GM12878 (cell line): Measurements from ENCODE around the gene FBXO3. TPM values are rescaled to one million over a fixed set of nuclear protein-coding genes. Genes with fewer than 3 reads are reported as not detected.

Experiments used
- ATF7 ChIP-seq: fragments of 450-650 bp; IDR thresholded peaks from 2 replicates; pipeline ENCODE4 v1.6.1; 2016; ENCODE audit warnings: low read depth, mild to moderate bottlenecking
- BMI1 ChIP-seq: fragments of 450-650 bp; IDR thresholded peaks from 2 replicates; pipeline ENCODE4 v1.6.1; 2016; ENCODE audit warnings: mild to moderate bottlenecking, moderate library complexity, borderline replicate concordance
- CEBPB ChIP-seq, 2 experiments: fragments of 150-350 bp in 1 of 2; IDR thresholded peaks; 2 replicates each; pipeline ENCODE4 v1.6.1; 2012 to 2014; ENCODE audit warnings: low read depth in 2 of 2, low read length in 2 of 2, borderline replicate concordance in 1 of 2, inconsistent platforms in 1 of 2
- CHD2 ChIP-seq: IDR thresholded peaks from 2 replicates; pipeline ENCODE4 v1.6.1; 2011; ENCODE audit warnings: low read depth, low read length, improper control_type of control experiment, borderline replicate concordance
- E2F4 ChIP-seq: IDR thresholded peaks from 2 replicates; pipeline ENCODE4 v1.6.1; 2012; ENCODE audit warnings: low read depth, low read length, improper control_type of control experiment
- GATAD2B ChIP-seq: fragments of 450-650 bp; conservative IDR thresholded peaks from 2 replicates; pipeline ENCODE4 v1.6.1; 2017; ENCODE audit warnings: low read depth, mild to moderate bottlenecking, moderate library complexity
- HCFC1 ChIP-seq: fragments of 150-350 bp; IDR thresholded peaks from 2 replicates; pipeline ENCODE4 v1.6.1; 2014; ENCODE audit warnings: low read length
- IKZF2 ChIP-seq, 2 experiments: fragments of 450-650 bp; IDR thresholded peaks; 2 replicates each; pipeline ENCODE4 v1.6.1; 2017; ENCODE audit warnings: mild to moderate bottlenecking in 2 of 2, moderate library complexity in 2 of 2
- KAT2A ChIP-seq: conservative IDR thresholded peaks from 2 replicates; pipeline ENCODE4 v1.6.1; 2011; ENCODE audit warnings: low read depth, low read length; ENCODE audit not compliant: control insufficient read depth
- KLF5 ChIP-seq: fragments of 450-650 bp; IDR thresholded peaks from 2 replicates; pipeline ENCODE4 v1.6.1; 2014; ENCODE audit warnings: mild to moderate bottlenecking; ENCODE audit not compliant: partially characterized antibody
- NBN ChIP-seq: fragments of 450-650 bp; IDR thresholded peaks from 2 replicates; pipeline ENCODE4 v1.6.1; 2016
- NFXL1 ChIP-seq: fragments of 450-650 bp; IDR thresholded peaks from 2 replicates; pipeline ENCODE4 v1.6.1; 2017; ENCODE audit warnings: antibody characterized with exemption, mild to moderate bottlenecking, borderline replicate concordance
- NR2C2 ChIP-seq: IDR thresholded peaks from 2 replicates; pipeline ENCODE4 v1.6.1; 2011; ENCODE audit warnings: borderline replicate concordance, low read depth; ENCODE audit not compliant: control insufficient read depth, insufficient read length
- PAX8 ChIP-seq: fragments of 450-650 bp; IDR thresholded peaks from 2 replicates; pipeline ENCODE4 v1.6.1; 2017; ENCODE audit warnings: mild to moderate bottlenecking, moderate library complexity
- RAD51 ChIP-seq: fragments of 450-650 bp; IDR thresholded peaks from 2 replicates; pipeline ENCODE4 v1.6.1; 2016; ENCODE audit warnings: moderate library complexity, mild to moderate bottlenecking, inconsistent platforms
- RB1 ChIP-seq: fragments of 450-650 bp; formaldehyde crosslinking; IDR thresholded peaks from 2 replicates; pipeline ENCODE4 v1.6.1; 2017; ENCODE audit warnings: mild to moderate bottlenecking, borderline replicate concordance
- SUZ12 ChIP-seq: fragments of 200-600 bp; sonication (generic); IDR thresholded peaks from one replicate; pipeline ENCODE4 v1.6.1; 2018; ENCODE audit warnings: antibody characterized with exemption, mild to moderate bottlenecking; ENCODE audit not compliant: unreplicated experiment
- USF2 ChIP-seq: IDR thresholded peaks from 2 replicates; pipeline ENCODE4 v1.6.1; 2011; ENCODE audit warnings: low read depth, low read length, improper control_type of control experiment, borderline replicate concordance
- ZNF217 ChIP-seq: fragments of 450-650 bp; IDR thresholded peaks from 2 replicates; pipeline ENCODE4 v1.6.1; 2017; ENCODE audit warnings: antibody characterized with exemption, mild to moderate bottlenecking
- polyA plus RNA-seq, 11 experiments: library from polyadenylated mRNA; depleted of rRNA in 4 of 11; unstranded in 6 of 11; stranded (reverse) in 5 of 11; fragments of >200 nt; fragmentation: Nextera tagmentation in 4 of 11; fragmentation: Illumina TruSeq in 1 of 11; extraction: Ambion mirVana in 4 of 11; extraction: Trizol in 1 of 11; gene quantifications; 1 replicate in 1 of 11; 2 replicates in 10 of 11; pipeline versions ENCODE4 v1.2.1 to v1.2.3, GENCODE V29; 2011 to 2016; ENCODE audit warnings: inconsistent platforms in 2 of 11, missing spikeins in 2 of 11, low read depth in 1 of 11
- total RNA-seq, 4 experiments: library from RNA; depleted of rRNA in 3 of 4; stranded (reverse); fragments of >200 nt in 3 of 4; fragmentation: Illumina TruSeq in 1 of 4; extraction: Trizol in 1 of 4; gene quantifications; 2 replicates each; pipeline versions ENCODE4 v1.2.1 to v1.2.3, GENCODE V29; 2013 to 2021
- TF ChIP-seq, protein P1 (sequence below): fragments of 450-650 bp; IDR thresholded peaks from 2 replicates; pipeline ENCODE4 v1.6.1; 2016; ENCODE audit warnings: mild to moderate bottlenecking
- TF ChIP-seq, protein P2 (sequence below): IDR thresholded peaks from 2 replicates; pipeline ENCODE4 v1.6.1; 2011; ENCODE audit warnings: borderline replicate concordance, low read depth, mild to moderate bottlenecking, moderate library complexity, low read length; ENCODE audit not compliant: insufficient read depth, poor library complexity, severe bottlenecking
- TF ChIP-seq, protein P3 (sequence below): IDR thresholded peaks from 2 replicates; pipeline ENCODE4 v1.6.1; 2011; ENCODE audit warnings: mild to moderate bottlenecking, low read depth, low read length, moderate library complexity; ENCODE audit not compliant: insufficient replicate concordance
- TF ChIP-seq, protein P4 (sequence below), 3 experiments: IDR thresholded peaks in 2 of 3; conservative IDR thresholded peaks in 1 of 3; 2 replicates each; pipeline ENCODE4 v1.5.1; 2011; ENCODE audit warnings: low read depth in 3 of 3, low read length in 3 of 3, mild to moderate bottlenecking in 3 of 3, control low read depth in 2 of 3, moderate library complexity in 2 of 3, inconsistent platforms in 1 of 3, mixed read lengths in 1 of 3; ENCODE audit not compliant: control insufficient read depth in 2 of 3, insufficient read depth in 1 of 3; ENCODE audit errors: extremely low read depth in 1 of 3

Gene FBXO3
- total and polyA plus RNA-seq, 10 of the 15 experiments (the other 5 are each of a cell fraction or from before 2014, with no cell fraction given), result 8.9 to 33.4 (median 13.8) TPM

DNA sequence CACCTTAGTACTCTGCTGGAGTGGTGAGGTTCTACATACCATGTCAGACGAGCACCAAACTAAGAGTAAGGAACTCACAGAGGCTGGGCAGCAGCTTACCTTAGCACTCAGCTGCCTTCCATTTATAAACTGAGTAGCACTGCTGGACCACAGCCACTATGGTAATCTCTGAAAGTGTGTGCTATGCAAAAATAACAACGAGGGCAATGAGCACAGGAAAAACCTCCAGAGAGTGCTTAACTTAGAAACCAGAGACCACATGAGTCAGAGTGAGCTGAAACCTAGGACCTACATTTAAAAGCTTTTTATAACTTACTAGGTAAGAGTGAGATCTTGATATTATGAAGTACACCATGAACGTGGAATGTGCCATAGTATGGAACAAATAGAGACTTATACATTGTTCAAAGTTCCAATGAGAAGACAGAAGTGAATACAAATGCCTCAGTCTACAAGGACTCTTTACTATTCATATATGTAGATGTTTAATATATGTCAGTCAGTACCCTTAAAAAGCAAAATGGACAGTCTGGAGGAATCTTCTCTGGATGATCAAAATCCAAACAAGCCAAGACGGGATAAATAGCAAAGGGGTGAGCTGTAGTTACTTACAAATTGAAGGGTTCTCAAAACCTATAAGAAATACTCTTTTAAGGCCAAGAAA is 20.9 kb downstream of the FBXO3 start (continued):
- TF ChIP-seq E2F4, result no peak
- no peak for TF ChIP-seq ZNF217
- no peak for TF ChIP-seq KAT2A
- no peak for TF ChIP-seq PAX8
- TF ChIP-seq BMI1, result no peak
- TF ChIP-seq NFXL1, result no peak
- no peak for TF ChIP-seq GATAD2B
- no peak for TF ChIP-seq RB1
- TF ChIP-seq, protein P1, sequence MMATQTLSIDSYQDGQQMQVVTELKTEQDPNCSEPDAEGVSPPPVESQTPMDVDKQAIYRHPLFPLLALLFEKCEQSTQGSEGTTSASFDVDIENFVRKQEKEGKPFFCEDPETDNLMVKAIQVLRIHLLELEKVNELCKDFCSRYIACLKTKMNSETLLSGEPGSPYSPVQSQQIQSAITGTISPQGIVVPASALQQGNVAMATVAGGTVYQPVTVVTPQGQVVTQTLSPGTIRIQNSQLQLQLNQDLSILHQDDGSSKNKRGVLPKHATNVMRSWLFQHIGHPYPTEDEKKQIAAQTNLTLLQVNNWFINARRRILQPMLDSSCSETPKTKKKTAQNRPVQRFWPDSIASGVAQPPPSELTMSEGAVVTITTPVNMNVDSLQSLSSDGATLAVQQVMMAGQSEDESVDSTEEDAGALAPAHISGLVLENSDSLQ, result no peak
- no peak for TF ChIP-seq NBN
- no peak for TF ChIP-seq HCFC1
- no peak for TF ChIP-seq USF2
- no peak for TF ChIP-seq ATF7
- no peak for TF ChIP-seq RAD51
- no peak for TF ChIP-seq IKZF2 (IDR thresholded peaks at IDR 0.05)
- TF ChIP-seq, protein P2, sequence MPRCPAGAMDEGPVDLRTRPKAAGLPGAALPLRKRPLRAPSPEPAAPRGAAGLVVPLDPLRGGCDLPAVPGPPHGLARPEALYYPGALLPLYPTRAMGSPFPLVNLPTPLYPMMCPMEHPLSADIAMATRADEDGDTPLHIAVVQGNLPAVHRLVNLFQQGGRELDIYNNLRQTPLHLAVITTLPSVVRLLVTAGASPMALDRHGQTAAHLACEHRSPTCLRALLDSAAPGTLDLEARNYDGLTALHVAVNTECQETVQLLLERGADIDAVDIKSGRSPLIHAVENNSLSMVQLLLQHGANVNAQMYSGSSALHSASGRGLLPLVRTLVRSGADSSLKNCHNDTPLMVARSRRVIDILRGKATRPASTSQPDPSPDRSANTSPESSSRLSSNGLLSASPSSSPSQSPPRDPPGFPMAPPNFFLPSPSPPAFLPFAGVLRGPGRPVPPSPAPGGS, result no peak
- TF ChIP-seq NR2C2, result no peak
- no peak for TF ChIP-seq KLF5
- TF ChIP-seq, protein P3, sequence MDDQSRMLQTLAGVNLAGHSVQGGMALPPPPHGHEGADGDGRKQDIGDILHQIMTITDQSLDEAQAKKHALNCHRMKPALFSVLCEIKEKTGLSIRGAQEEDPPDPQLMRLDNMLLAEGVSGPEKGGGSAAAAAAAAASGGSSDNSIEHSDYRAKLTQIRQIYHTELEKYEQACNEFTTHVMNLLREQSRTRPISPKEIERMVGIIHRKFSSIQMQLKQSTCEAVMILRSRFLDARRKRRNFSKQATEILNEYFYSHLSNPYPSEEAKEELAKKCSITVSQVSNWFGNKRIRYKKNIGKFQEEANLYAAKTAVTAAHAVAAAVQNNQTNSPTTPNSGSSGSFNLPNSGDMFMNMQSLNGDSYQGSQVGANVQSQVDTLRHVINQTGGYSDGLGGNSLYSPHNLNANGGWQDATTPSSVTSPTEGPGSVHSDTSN, result no peak
- TF ChIP-seq, protein P4, sequence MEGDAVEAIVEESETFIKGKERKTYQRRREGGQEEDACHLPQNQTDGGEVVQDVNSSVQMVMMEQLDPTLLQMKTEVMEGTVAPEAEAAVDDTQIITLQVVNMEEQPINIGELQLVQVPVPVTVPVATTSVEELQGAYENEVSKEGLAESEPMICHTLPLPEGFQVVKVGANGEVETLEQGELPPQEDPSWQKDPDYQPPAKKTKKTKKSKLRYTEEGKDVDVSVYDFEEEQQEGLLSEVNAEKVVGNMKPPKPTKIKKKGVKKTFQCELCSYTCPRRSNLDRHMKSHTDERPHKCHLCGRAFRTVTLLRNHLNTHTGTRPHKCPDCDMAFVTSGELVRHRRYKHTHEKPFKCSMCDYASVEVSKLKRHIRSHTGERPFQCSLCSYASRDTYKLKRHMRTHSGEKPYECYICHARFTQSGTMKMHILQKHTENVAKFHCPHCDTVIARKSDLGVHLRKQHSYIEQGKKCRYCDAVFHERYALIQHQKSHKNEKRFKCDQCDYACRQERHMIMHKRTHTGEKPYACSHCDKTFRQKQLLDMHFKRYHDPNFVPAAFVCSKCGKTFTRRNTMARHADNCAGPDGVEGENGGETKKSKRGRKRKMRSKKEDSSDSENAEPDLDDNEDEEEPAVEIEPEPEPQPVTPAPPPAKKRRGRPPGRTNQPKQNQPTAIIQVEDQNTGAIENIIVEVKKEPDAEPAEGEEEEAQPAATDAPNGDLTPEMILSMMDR (IDR thresholded peaks at IDR 0.05 in 2 of 3, conservative IDR thresholded peaks at IDR 0.05 in 1 of 3; ENCODE audit: control insufficient read depth in 2 of 3, extremely low read depth in 1 of 3, insufficient read depth in 1 of 3, low read depth in 3 of 3, low read length in 3 of 3), result no peak
- no peak for TF ChIP-seq CEBPB (IDR thresholded peaks at IDR 0.05; ENCODE audit: borderline replicate concordance in 1 of 2, low read depth in 2 of 2, low read length in 2 of 2)
- no peak for TF ChIP-seq SUZ12
- no peak for TF ChIP-seq CHD2
